A549 (cell line): Measurements from ENCODE around the gene SNRNP70.

Experiments
- CEBPB ChIP-seq, 2 experiments: fragments of >200 bp in 1 of 2; sonication (Bioruptor Twin) in 1 of 2; formaldehyde crosslinking in 1 of 2; IDR thresholded peaks; 2 replicates each; pipeline ENCODE4 v1.6.1; 2012 to 2016
- EP300 ChIP-seq, 2 experiments: fragments of >200 bp; sonication (Bioruptor Twin); formaldehyde crosslinking; IDR thresholded peaks; 2 replicates in 1 of 2; 3 replicates in 1 of 2; pipeline ENCODE4 v1.6.1; 2016 to 2017
- HOXB5 ChIP-seq: fragments of 250-450 bp; sonication (Bioruptor Pico); IDR thresholded peaks from 2 replicates; pipeline ENCODE4 v1.5.0; 2020; ENCODE audit warnings: mild to moderate bottlenecking, moderate library complexity
- MAFK ChIP-seq: fragments of 450-650 bp; IDR thresholded peaks from 2 replicates; pipeline ENCODE4 v1.6.1; 2014; ENCODE audit not compliant: partially characterized antibody
- ZFP36 ChIP-seq: fragments of 450-650 bp; IDR thresholded peaks from 2 replicates; pipeline ENCODE4 v1.6.1; 2014; ENCODE audit warnings: borderline replicate concordance; ENCODE audit not compliant: partially characterized antibody
- TF ChIP-seq, protein P1 (sequence below): fragments of >200 bp; sonication (Bioruptor Twin); formaldehyde crosslinking; IDR thresholded peaks from 3 replicates; pipeline ENCODE4 v1.5.1; 2016

DNA sequence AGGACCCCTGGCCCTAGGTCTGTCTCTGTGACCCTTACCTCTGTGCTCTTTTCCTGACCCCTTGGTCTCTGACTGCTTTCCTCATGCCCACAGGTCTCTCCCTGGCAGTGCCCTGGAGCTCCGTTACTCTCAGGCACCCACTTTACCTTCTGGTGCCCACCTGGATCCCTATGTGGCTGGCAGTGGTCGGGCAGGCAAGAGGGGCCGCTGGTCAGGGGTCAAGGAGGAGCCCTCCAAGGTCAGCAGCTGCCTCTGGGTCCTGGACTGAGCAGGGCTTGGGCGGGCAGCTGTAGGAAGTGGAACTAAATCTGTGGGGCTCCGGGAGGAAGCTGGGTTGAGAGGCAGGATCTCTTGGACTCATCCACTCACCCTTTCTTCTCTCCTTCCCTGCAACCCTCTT is 50.4 kb downstream of the SNRNP70 start:
- TF ChIP-seq CEBPB (IDR thresholded peaks at IDR 0.05) (no peak), MAFK (no peak), HOXB5 (CRISPR knock-in tag) (no peak), ZFP36 (no peak), EP300 (IDR thresholded peaks at IDR 0.05) (no peak)
- TF ChIP-seq, protein P1, sequence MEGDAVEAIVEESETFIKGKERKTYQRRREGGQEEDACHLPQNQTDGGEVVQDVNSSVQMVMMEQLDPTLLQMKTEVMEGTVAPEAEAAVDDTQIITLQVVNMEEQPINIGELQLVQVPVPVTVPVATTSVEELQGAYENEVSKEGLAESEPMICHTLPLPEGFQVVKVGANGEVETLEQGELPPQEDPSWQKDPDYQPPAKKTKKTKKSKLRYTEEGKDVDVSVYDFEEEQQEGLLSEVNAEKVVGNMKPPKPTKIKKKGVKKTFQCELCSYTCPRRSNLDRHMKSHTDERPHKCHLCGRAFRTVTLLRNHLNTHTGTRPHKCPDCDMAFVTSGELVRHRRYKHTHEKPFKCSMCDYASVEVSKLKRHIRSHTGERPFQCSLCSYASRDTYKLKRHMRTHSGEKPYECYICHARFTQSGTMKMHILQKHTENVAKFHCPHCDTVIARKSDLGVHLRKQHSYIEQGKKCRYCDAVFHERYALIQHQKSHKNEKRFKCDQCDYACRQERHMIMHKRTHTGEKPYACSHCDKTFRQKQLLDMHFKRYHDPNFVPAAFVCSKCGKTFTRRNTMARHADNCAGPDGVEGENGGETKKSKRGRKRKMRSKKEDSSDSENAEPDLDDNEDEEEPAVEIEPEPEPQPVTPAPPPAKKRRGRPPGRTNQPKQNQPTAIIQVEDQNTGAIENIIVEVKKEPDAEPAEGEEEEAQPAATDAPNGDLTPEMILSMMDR = no peak
